ENCODE data around the gene SERTAD4. TPM values are rescaled to one million over a fixed set of nuclear protein-coding genes. Genes with fewer than 3 reads are reported as not detected.
A peak's percentile ranks its signal among the peaks of the same experiment; 100 is the strongest.

The SERTAD4 gene
- total and polyA plus RNA-seq, 7 donors = 0.60 to 23.5 (median 4.3) TPM

- Histone ChIP-seq H3K27me3 (no peaks in the 10 kb centered on the region), H3K4me3 (no peak overlapping the region), H3K4me1 (peaks cover 0 to 21% (median 11%) of the 10 kb centered on the region in 4 donors), H3K27ac (peak overlapping the region in 1 of 4 donors; percentile 5), H3K9me3 (no peaks in the 10 kb centered on the region), H3K36me3 (peaks cover 0 to 14% (median 0%) of the 10 kb centered on the region in 4 donors)
- intact Hi-C loops (cut with DNase I) = no loop called here
- no peak for DNase-seq
- 39 to 75% methylated on average over 6 of the region's 6 CpGs for WGBS, 2 donors
- TF ChIP-seq CTCF (IDR thresholded peaks at IDR 0.05) (no peak), EP300 (IDR thresholded peaks at IDR 0.05) (no peak)
These were observed 13.9 kb downstream of the SERTAD4 start for GRCh38 chr1:210246447-210246846.

- intact Hi-C loops (cut with DNase I) = no loop called here
- Histone ChIP-seq H3K27ac (no peak overlapping the region), H3K4me3 (no peak overlapping the region), H3K36me3 (no peaks in the 10 kb centered on the region), H3K27me3 (peaks cover 0 to 3% (median 0%) of the 10 kb centered on the region in 3 donors), H3K4me1 (peaks cover 0 to 32% (median 24%) of the 10 kb centered on the region in 4 donors), H3K9me3 (no peaks in the 10 kb centered on the region)
- no peak for DNase-seq
- no peak for TF ChIP-seq EP300 (IDR thresholded peaks at IDR 0.05)
- no peak for TF ChIP-seq CTCF (IDR thresholded peaks at IDR 0.05)
- no peak for TF ChIP-seq POLR2AphosphoS5 (IDR thresholded peaks at IDR 0.05)
- TF ChIP-seq POLR2A (IDR thresholded peaks at IDR 0.05) = no peak
- 78 to 83% methylated on average over 4 of the region's 4 CpGs for WGBS, 2 donors
These were observed 15.7 kb downstream of the SERTAD4 start for GRCh38 chr1:210248341-210248740.

GRCh38 chr1:210250665-210250997 lies 18.0 kb downstream of the SERTAD4 start:
- H3K27ac ChIP-seq = peak overlapping the region in 3 of 4 donors; percentile 76 to 84 (median 80)
- WGBS, 2 donors = 5 to 13% methylated on average over 11 of the region's 11 CpGs
- H3K4me1 ChIP-seq = peaks cover 0 to 32% (median 24%) of the 10 kb centered on the region in 4 donors
- no peaks in the 10 kb centered on the region for H3K36me3 ChIP-seq
- peak; percentile 70 for DNase-seq
- peak in 1 of 4 donors; percentile 17 for TF ChIP-seq POLR2AphosphoS5 (IDR thresholded peaks at IDR 0.05)
- TF ChIP-seq EP300 (IDR thresholded peaks at IDR 0.05) = no peak
- H3K4me3 ChIP-seq = peak overlapping the region in 3 of 4 donors; percentile 52 to 67 (median 61)
- peaks cover 0 to 3% (median 0%) of the 10 kb centered on the region in 3 donors for H3K27me3 ChIP-seq
- intact Hi-C loops (cut with DNase I) = no loop called here
- no peaks in the 10 kb centered on the region for H3K9me3 ChIP-seq

GRCh38 chr1:210250998-210251679 lies 18.5 kb downstream of the SERTAD4 start:
- intact Hi-C loops (cut with DNase I) = no loop called here
- TF ChIP-seq POLR2AphosphoS5 (IDR thresholded peaks at IDR 0.05) (peak in 2 of 4 donors; percentile 18 to 41), EP300 (IDR thresholded peaks at IDR 0.05) (peak in 1 of 4 donors; percentile 5), POLR2A (IDR thresholded peaks at IDR 0.05) (no peak), CTCF (IDR thresholded peaks at IDR 0.05) (no peak)
- peak overlapping the region; percentile 31 to 67 (median 56) for H3K4me3 ChIP-seq
- H3K9me3 ChIP-seq = no peaks in the 10 kb centered on the region
- no peaks in the 10 kb centered on the region for H3K36me3 ChIP-seq
- peaks cover 0 to 3% (median 0%) of the 10 kb centered on the region in 3 donors for H3K27me3 ChIP-seq
- H3K4me1 ChIP-seq = peaks cover 0 to 32% (median 24%) of the 10 kb centered on the region in 4 donors
- H3K27ac ChIP-seq = peak overlapping the region; percentile 10 to 84 (median 78)
- peak; percentile 88 for DNase-seq
- 0 to 1% methylated on average over 37 of the region's 37 CpGs for WGBS, 2 donors

- Histone ChIP-seq H3K9me3 (no peaks in the 10 kb centered on the region), H3K27me3 (peaks cover 0 to 3% (median 0%) of the 10 kb centered on the region in 3 donors), H3K36me3 (no peaks in the 10 kb centered on the region), H3K27ac (peak overlapping the region; percentile 10 to 84 (median 78)), H3K4me3 (peak overlapping the region; percentile 31 to 67 (median 56)), H3K4me1 (peaks cover 0 to 30% (median 24%) of the 10 kb centered on the region in 4 donors)
- DNase-seq = no peak
- 5 to 13% methylated on average over 58 of the region's 58 CpGs for WGBS, 2 donors
- no peak for TF ChIP-seq POLR2A (IDR thresholded peaks at IDR 0.05)
- intact Hi-C loops (cut with DNase I) = no loop called here
These were observed 19.3 kb downstream of the SERTAD4 start for GRCh38 chr1:210251680-210252490.
